ELR (cell line): Measurements from ENCODE around the gene NAXE.
A peak's percentile ranks its signal among the peaks of the same experiment; 100 is the strongest.
"Not testable (repeated sequence)": the region's sequence is repeated elsewhere in the genome, so short reads cannot be mapped to it uniquely, and the experiment has no call there.

Source experiments
- DNase-seq: peaks from one replicate; pipeline ENCODE4 v3.0.0-alpha.2; 2015; ENCODE audit warnings: low read depth

NAXE gene

GRCh38 chr1:156593661-156593989 lies 2.0 kb downstream of the NAXE start:
- DNase-seq: no peak

GRCh38 chr1:156594190-156594589 lies 2.6 kb downstream of the NAXE start:
- DNase-seq: no peak

- DNase-seq: no peak
These were observed 3.4 kb downstream of the NAXE start for GRCh38 chr1:156595016-156595415.

- no peak for DNase-seq
These were observed 4.8 kb downstream of the NAXE start for GRCh38 chr1:156596426-156596825.

GRCh38 chr1:156598125-156598524 lies 6.5 kb downstream of the NAXE start:
- DNase-seq: no peak

GRCh38 chr1:156598731-156599432 lies 7.3 kb downstream of the NAXE start:
- no peak for DNase-seq

- DNase-seq: peak; percentile 56
These were observed 8.2 kb downstream of the NAXE start for GRCh38 chr1:156599811-156600210.

GRCh38 chr1:156600733-156601121 lies 9.2 kb downstream of the NAXE start:
- peak; percentile 38 for DNase-seq

- DNase-seq: peak; percentile 95
These were observed 9.7 kb downstream of the NAXE start, which contains the start of gene GPATCH4 for GRCh38 chr1:156601122-156601830. TSS of gene GPATCH4 (minus strand) at chr1:156601479.

GRCh38 chr1:156601892-156602291 lies 10.3 kb downstream of the NAXE start:
- DNase-seq: no peak

- peak; percentile 48 for DNase-seq
These were observed 11.0 kb downstream of the NAXE start for GRCh38 chr1:156602557-156602993.

- not testable (repeated sequence) for DNase-seq
These were observed 15.8 kb downstream of the NAXE start for GRCh38 chr1:156607344-156607743.

GRCh38 chr1:156608036-156608674 lies 16.6 kb downstream of the NAXE start:
- DNase-seq: peak; percentile 82

- peak; percentile 61 for DNase-seq
These were observed 17.4 kb downstream of the NAXE start for GRCh38 chr1:156608981-156609380.

GRCh38 chr1:156610072-156610471 lies 18.5 kb downstream of the NAXE start:
- not testable (repeated sequence) for DNase-seq

- DNase-seq: no peak
These were observed 21.1 kb downstream of the NAXE start for GRCh38 chr1:156612666-156613065.

GRCh38 chr1:156615946-156616345 lies 24.4 kb downstream of the NAXE start:
- no peak for DNase-seq

- DNase-seq: peak; percentile 37
These were observed 24.9 kb downstream of the NAXE start for GRCh38 chr1:156616463-156616862.

GRCh38 chr1:156618853-156619581 lies 27.4 kb downstream of the NAXE start, which contains the start of gene HAPLN2:
TSS of gene HAPLN2 (plus strand) at chr1:156619415. CDS start at chr1:156623491, 4,076 bp downstream.
- DNase-seq: peak; percentile 42

- no peak for DNase-seq
These were observed 28.0 kb downstream of the NAXE start for GRCh38 chr1:156619582-156619955.

- DNase-seq: no peak
These were observed 31.2 kb downstream of the NAXE start for GRCh38 chr1:156622581-156623297.
